ENCODE measurements around the gene DAPK1.

Gene DAPK1

GRCh38 chr9:87707805-87708506, 210.3 kb downstream of the DAPK1 start:
- DNase-seq (ENCODE audit: low read depth in 2 of 2, low spot score in 1 of 2), result no peak

- DNase-seq (ENCODE audit: low read depth in 2 of 2, low spot score in 1 of 2), result no peak
Observed at GRCh38 chr9:87708546-87708945, 210.9 kb downstream of the DAPK1 start.

GRCh38 chr9:87708986-87709728, 211.5 kb downstream of the DAPK1 start:
- DNase-seq (ENCODE audit: low read depth in 2 of 2, low spot score in 1 of 2), result no peak

DNA sequence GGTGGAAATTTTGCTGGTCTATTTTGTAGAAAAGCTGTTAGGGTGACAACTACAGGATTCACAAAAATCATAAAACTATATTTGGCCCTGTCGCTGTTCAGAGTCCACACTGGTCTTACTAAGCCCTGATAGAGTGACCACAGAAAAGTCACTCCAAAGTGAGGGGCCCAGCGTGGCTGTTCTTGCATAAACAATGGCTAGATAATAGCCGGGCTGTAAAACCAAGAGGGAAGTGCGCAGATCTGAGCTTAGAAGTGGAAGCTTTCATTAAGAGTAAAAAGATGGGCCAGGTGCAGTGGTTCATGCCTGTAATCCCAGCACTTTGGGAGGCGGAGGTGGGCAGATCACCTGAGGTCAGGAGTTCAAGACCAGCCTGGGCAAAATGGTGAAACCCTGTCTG, 212.8 kb downstream of the DAPK1 start:
- DNase-seq (ENCODE audit: low read depth in 2 of 2, low spot score in 1 of 2), result no peak

DNA sequence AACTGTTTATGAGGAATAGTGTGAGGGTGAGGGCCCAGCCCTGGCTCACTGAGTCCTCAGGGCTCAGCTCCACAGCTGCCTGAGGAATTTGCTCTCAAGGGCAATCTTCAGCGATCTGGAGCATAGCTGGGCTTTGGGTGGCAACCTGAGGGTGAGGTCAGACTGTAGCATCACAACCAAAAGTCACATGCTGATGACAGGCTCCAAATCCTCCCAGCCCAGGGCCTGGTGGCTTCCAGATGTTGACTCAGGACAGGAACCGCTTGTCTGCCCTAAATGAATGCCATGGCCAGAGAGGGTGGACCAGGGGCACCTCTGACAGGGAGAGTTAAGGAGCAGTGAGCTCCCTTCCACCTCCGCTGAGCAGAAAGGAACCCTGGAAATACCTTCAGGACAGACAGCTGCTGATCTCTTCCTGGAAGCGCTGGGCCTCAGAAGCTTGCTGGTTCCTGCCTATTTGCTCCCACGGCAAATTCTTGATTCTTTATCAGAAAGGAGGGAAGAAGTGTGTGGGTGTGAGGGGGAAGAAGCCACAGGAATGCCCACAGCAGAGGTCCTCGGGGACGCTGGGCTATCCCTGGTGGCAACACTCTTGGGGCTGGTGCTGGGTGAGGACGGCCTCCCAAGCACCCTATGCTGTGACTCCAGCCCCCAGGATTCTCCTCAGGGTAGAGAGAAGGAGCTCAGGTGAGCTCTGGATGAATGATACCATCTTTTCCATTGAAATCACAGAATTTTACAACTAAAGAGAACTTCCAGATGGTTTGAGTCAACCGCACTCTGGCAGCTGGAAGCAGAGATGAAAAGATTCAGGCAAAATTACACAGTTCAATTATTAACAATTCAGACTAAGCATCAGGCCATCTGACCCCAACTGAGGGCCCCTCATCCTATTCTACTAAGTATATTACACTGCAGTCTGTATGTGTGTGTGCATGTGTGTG, 214.5 kb downstream of the DAPK1 start:
- DNase-seq (ENCODE audit: low read depth in 2 of 2, low spot score in 1 of 2), result no peak

GRCh38 chr9:87712801-87713277, 215.2 kb downstream of the DAPK1 start:
- no peak for DNase-seq (ENCODE audit: low read depth in 2 of 2, low spot score in 1 of 2)

DNA sequence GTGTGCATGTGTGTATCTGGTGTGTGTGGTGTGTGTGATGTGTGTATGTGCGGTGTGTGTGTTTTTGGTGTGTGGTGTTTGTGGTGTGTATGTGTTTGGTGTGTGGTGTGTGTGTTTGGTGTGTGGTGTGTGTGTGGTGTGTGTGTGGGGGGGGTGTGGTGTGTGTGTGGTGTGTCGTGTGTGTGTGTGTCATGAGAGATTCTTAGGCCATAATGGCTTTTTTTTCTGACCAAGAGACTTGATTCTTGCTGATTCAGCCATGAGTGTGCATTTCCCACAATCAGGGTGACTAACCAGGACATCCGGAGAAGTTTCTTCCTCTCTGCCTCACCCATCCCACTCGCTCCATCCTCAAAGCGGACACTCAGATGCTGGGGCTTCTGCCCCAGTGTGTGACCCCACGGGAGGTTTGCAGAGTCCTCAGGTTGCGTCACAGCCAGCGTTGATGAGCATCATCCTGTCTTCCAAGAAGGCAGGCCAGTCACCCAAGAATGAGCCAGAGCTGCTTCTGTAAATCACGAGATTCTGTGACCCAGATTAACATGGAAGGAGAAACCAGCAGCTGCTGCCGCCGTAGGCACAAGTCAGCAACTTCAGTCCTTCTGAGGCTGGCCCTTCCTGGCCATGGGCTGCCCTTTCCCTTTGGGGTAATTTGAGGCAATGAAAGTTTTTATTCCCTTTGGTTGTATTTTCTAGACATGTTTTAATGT, 215.8 kb downstream of the DAPK1 start:
- DNase-seq (ENCODE audit: low read depth in 2 of 2, low spot score in 1 of 2), result no peak

DNA sequence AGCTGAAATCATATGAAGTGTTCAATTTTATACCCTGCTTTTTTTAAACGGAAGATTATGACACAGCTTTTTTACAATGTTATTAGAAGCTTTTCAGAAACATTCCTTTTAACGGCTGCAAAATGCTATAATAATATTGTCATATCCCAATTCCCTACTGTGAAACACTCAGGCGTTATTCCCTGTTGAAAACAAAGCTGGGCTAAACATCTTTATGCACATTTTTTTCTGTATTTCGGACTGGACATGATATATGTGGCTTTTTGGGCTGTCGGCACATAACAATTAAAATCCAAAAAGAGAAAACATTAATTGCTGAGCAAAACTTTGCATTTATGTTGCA, 216.3 kb downstream of the DAPK1 start:
- DNase-seq (ENCODE audit: low read depth in 2 of 2, low spot score in 1 of 2), result no peak

- DNase-seq (ENCODE audit: low read depth in 2 of 2, low spot score in 1 of 2), result no peak
Observed at GRCh38 chr9:87714819-87715218, 217.2 kb downstream of the DAPK1 start.

- no peak for DNase-seq (ENCODE audit: low read depth in 2 of 2, low spot score in 1 of 2)
Observed at GRCh38 chr9:87716141-87716540, 218.5 kb downstream of the DAPK1 start.

DNA sequence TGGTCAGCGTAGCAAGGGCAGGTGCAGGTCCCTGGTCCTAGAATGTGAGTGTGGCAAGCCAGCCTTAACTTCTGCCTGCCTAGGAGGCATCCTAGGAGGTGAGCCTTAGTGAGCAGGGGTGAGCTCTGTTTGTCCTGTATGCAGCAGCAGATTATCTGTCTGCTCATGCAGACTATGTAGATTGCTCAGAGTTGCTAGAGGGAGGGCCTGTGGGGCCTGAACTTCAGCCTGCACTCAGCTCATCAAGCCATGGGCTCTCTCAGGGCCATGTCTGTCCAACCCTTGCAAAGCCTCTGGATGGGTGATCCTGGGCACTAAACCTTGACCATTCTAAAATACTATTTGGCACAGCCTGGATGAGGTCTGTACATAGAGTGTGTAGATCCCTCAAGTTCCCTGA, 219.8 kb downstream of the DAPK1 start:
- no peak for DNase-seq (ENCODE audit: low read depth in 2 of 2, low spot score in 1 of 2)

- no peak for DNase-seq (ENCODE audit: low read depth in 2 of 2, low spot score in 1 of 2)
Observed at GRCh38 chr9:87718231-87718630, 220.6 kb downstream of the DAPK1 start.

DNA sequence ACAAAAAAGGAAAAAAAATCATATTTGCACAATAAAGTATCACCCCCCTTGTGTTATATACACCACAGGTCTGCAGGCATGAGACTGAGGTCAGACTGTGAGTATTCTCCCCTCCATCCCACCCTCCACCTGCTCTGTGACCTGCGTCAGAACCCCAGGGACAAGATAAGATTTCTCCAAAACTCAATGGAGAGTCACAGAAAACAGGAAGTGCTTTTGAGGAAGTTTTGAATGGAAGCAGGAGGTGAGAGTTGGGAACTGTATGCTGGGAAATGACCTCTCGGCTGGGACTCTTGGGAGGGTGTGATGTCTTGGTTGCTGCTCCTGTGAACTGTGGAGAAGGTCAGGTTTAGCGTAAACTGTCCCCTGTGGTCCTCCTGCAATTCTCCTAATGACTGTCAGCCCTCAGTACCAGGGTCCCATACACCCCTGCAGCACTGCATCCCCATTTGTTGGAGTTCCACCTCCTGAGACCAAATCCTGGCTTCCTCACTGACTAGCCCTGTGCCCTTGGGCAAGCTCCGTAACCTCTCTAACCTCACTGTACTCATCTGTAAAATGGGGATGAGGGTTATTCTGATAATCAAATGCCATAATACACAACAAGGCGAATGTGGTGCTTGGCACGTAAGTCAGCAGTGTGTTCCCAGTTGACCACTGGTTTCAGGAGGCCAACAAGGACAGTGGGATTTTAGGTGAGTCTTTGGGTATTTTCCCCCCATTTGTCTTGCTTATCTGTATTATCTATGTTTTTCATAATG, 221.4 kb downstream of the DAPK1 start:
- no peak for DNase-seq (ENCODE audit: low read depth in 2 of 2, low spot score in 1 of 2)

GRCh38 chr9:87720173-87720572, 222.5 kb downstream of the DAPK1 start:
- no peak for DNase-seq (ENCODE audit: low read depth in 2 of 2, low spot score in 1 of 2)

GRCh38 chr9:87722393-87723088, 224.9 kb downstream of the DAPK1 start:
- no peak for DNase-seq (ENCODE audit: low read depth in 2 of 2, low spot score in 1 of 2)

- DNase-seq (ENCODE audit: low read depth in 2 of 2, low spot score in 1 of 2), result no peak
Observed at GRCh38 chr9:87725356-87725899, 227.8 kb downstream of the DAPK1 start.

GRCh38 chr9:87725900-87726709, 228.4 kb downstream of the DAPK1 start, which contains the start of gene CTSL:
Gene CTSL, plus strand, starts transcription at chr9:87726119. Its CDS starts 1,485 bp downstream, at chr9:87727604.
- DNase-seq (ENCODE audit: low read depth in 2 of 2, low spot score in 1 of 2), result peak in 1 of 2 donors; percentile 17

DNA sequence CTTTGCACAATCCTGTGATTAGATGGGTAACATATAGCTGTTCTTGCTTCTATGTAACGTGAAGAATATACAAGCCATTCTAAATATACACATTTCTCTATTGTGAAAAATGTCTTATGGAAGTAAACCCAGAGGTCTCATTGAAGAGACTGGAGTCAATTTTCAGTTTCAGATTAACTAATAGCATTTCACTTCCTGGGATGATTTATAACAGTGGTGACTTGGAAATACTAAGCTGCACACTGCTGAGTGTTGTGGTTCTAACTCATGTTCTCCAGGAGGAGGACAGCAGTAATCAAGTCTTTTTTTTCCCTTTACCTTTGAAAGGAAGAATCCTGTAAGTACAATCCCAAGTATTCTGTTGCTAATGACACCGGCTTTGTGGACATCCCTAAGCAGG, 231.6 kb downstream of the DAPK1 start:
- DNase-seq (ENCODE audit: low read depth in 2 of 2, low spot score in 1 of 2), result no peak

Measured in stimulated activated CD8-positive, alpha-beta memory T cell treated with anti-CD3 and anti-CD28 coated beads, Interleukin-4, amount 100 ng/mL, for 1 hour (primary cell).